GM18520 (cell line): Measurements from ENCODE around the gene ITIH4.
"Not testable (repeated sequence)": the region's sequence is repeated elsewhere in the genome, so short reads cannot be mapped to it uniquely, and the experiment has no call there.

Experiments
- ATAC-seq: cut with Tn5 transposase; IDR thresholded peaks from one replicate; pipeline ENCODE4 v1.9.1; 2021; ENCODE audit not compliant: unreplicated experiment

The ITIH4 gene

GRCh38 chr3:52787246-52787645 is 43.2 kb downstream of the ITIH4 start:
- no peak for ATAC-seq

DNA sequence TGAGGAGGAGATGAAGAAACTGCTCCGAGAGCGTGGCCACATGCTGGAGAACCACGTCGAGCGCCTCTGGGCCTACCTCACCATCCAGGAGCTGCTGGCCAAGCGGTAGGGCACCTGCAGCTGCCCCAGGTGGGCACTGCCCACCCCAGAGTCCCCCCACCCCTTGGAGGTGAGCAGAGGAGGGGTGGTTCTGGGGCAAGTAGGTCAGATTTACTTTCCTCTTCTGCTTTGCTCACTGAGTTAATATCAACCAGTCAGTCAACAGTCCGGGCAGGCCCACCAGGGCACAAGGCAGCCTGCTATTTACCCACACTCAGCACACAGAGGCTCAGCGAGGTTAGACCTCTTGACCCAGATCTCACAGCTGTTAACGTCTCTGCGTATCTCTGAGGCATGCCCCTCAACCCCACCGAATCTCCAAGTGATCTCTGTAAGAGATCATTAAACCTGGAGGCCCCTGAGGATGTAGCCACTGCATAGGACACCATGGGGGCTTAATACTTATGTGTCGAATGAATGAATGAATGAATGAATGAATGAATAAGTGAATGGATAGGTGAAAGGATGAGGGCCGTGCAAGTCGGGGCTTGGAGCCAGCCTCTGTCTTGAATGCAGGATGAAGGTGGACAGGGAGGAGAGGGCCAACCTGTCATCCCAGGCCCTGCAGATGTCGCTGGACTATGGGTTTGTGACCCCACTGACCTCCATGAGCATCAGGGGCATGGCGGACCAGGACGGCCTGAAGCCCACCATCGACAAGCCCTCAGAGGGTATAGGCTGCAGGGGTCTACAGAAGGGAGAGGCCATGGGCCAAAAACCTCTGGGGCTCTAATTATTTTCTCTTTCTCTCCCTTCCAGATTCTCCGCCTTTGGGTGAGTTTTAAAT is 43.9 kb downstream of the ITIH4 start:
- no peak for ATAC-seq

- ATAC-seq: no peak
These were observed 45.4 kb downstream of the ITIH4 start for GRCh38 chr3:52784931-52785590.

DNA sequence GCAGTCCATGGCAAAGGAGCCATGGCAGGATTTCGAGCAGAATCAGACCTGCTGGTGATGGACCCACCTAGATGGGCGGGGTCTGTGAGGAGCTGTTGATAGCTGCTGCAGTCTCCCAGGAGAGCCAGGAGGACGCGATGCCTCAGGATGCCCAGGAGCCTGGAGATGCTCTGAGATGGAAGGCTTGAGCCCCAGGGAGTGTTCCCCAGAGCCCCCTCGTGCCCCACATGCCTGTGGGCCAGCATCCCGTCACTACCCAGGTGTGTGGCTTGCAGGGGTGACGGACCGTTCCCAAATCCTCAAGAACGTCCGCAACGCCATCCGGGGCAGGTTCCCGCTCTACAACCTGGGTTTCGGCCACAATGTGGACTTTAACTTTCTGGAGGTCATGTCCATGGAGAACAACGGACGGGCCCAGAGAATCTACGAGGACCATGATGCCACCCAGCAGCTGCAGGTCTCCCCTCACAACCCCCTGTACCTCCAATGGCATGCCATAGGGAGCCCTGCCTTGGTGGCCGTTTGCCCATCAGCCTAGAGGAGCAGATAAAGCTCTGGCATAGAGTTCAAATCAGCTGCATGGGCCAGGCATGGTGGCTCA is 46.4 kb downstream of the ITIH4 start:
- no peak for ATAC-seq

GRCh38 chr3:52783211-52783555 is 47.3 kb downstream of the ITIH4 start:
- ATAC-seq: no peak

GRCh38 chr3:52782412-52783210 is 47.9 kb downstream of the ITIH4 start:
- no peak for ATAC-seq

DNA sequence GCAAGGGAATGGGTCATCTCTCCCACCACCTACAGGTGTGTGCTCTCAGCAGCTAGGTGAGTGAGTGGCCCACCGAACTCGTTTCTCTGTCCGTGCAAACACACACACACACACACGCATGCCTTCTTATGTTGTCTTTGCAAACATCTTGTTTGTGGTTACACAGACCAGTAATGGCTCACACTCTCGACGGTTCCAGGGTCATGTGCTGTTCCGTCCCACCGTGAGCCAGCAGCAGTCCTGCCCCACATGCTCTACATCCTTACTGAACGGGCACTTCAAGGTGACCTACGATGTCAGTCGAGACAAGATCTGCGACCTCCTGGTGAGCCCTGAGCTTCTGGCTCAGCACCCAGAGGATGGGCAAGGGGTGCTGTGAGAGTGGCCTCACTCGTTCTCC is 48.7 kb downstream of the ITIH4 start:
- ATAC-seq: no peak

- ATAC-seq: no peak
These were observed 50.5 kb downstream of the ITIH4 start for GRCh38 chr3:52779837-52780585.

DNA sequence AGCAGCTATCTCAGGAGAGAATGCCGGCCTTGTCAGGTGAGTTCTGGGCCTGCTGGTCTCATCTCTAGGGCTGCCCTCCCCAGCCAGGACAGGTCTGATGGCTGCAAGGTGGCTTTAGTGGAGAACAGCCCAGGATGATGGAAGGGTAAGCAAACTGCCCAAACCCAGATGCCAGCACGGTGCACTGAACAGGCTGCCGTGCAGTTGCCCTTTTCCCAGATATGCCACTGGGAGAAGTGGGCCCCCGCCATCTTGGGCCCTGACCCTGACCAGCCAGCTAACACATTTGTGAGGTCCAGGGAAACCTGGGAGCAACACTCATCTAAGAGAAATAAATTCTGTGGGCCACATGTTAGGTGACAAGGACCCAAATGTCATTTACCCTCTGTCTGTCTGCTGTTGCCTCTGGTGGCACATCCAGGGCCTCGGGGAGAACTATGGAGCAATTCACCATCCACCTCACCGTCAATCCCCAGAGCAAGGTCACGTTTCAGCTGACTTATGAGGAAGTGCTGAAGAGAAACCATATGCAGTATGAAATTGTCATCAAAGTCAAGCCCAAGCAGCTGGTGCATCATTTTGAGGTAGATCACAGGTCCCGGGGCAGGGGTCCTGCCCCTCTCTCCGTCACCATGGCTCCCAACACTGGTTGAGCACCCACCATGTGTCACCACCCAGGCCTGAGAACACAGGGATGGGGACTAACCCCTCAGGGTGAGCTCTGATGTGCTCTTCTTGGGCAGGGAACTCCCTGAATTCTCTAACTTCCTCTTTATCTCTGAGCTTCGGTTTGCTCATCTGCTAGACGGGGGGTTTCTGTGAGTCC is 51.2 kb downstream of the ITIH4 start:
- no peak for ATAC-seq

GRCh38 chr3:52777959-52778805 is 52.3 kb downstream of the ITIH4 start:
- no peak for ATAC-seq

- ATAC-seq: no peak
These were observed 53.1 kb downstream of the ITIH4 start, which contains the start of gene ITIH1 for GRCh38 chr3:52777127-52777958. Gene ITIH1 (plus strand): TSS chr3:52777599. CDS start chr3:52777616, 17 bp downstream.

GRCh38 chr3:52776486-52776885 is 54.0 kb downstream of the ITIH4 start:
- not testable (repeated sequence) for ATAC-seq

DNA sequence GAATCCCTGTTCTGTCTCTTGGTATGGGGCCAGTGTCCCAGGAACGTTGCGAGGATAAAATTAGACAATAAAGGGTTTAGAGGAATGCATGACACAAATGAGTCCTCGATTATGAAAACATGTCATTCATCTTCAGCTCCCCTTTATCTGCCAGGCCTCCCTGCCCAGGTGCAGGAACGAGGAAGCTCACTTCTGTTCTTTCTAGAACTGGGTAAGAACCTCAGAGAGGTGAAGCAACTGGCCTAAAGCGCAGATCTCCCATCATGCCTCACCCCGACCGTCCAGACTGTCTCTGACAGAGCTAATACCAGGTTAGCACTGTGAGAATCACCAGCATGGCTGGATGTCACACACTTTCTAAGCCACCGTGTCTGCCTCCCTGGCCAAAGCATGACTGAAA is 54.6 kb downstream of the ITIH4 start:
- no peak for ATAC-seq

DNA sequence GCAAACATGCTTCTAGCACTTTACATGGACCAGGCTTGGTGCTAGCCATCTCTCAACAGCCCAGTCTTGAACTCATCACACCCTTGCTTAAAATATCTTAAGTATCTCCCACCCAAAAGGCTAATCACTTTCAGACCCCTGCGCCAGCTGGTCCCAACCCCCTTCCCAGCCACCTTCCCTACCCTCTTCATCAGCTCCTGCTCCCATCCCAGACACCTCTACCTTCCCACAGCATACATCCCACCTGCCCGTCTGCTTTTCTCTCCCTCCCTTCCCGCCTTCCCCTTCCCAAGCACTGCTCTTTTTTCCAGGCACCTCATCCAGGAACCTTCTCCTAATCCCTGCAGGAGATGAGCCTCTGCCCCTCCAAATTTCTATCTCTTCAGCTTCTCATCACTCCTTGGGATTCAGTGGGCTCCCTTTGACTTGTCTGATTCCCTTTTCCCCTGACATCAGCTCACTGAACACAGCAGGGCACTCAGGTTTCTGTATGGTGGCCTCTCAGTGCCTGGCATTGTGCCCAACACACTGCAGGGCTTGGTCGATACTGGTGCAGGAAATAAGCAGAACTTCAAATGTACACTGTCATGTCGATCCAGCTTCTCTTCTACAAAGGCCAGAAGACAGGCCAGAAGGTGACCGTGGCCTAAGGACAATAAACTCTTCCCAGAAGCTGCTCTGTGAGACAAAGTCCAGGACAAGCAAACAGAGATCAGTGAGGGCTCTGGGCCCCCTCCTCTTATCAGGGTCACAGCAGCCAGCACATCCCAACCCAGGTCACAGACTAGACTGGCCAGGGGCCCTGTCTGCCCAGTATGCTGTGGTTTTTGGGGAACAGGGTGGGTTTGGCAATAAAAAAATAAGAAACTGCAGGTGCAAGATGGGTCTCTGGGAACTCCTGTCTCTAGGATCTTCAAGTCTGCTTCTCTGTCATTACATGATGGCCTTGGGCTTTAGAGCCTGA is 55.3 kb downstream of the ITIH4 start:
- no peak for ATAC-seq

GRCh38 chr3:52774066-52774713 is 56.3 kb downstream of the ITIH4 start:
- ATAC-seq: no peak
